ENCODE results near the gene PRPF38B. TPM values are rescaled to one million over a fixed set of nuclear protein-coding genes. Genes with fewer than 3 reads are reported as not detected.

Gene PRPF38B
- total and polyA plus RNA-seq, 10 of the 15 experiments (the other 5 are each of a cell fraction or from before 2014, with no cell fraction given) = 32.9 to 79.2 (median 47.8) TPM

DNA sequence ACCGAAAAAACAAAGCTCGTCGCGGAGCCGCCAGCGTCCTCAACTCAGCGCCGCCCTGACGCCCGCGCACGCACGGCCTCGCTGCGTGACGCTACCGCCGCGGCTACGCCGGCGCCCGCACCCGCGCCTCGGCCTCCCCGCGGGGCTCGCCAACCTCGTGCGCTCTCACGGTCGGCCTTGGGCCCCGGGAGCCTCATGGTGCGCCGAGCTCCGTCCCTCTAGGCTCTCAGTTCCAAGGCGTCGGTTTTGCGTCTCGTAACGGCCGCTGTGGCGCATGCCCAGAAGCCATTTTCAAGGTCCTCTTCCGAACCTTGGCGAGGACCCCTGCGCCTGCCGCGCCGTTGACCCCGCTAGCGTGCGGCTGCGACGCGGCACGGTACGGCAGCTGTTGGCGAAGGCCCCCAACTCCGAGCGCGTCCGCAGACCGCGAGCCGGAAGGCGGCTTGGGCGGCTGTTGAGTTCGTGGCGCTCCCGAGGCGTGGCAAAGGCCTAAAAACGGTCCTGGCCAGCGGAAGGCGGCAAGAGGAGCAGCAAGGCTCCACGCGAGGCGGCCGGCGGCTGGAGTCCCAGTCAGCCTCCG is 31.0 kb upstream of the PRPF38B start, which contains the start of gene HENMT1 (continued):
- no peak for TF ChIP-seq HDAC2 (IDR thresholded peaks at IDR 0.05)
- TF ChIP-seq SREBF2 (IDR thresholded peaks at IDR 0.05; ENCODE audit: low read length) = no peak
- TF ChIP-seq TCF12 (IDR thresholded peaks at IDR 0.05; ENCODE audit: low read depth, low read length) = peak; percentile 60; the same call in 1 of the 2 replicates
- TF ChIP-seq, protein P1, sequence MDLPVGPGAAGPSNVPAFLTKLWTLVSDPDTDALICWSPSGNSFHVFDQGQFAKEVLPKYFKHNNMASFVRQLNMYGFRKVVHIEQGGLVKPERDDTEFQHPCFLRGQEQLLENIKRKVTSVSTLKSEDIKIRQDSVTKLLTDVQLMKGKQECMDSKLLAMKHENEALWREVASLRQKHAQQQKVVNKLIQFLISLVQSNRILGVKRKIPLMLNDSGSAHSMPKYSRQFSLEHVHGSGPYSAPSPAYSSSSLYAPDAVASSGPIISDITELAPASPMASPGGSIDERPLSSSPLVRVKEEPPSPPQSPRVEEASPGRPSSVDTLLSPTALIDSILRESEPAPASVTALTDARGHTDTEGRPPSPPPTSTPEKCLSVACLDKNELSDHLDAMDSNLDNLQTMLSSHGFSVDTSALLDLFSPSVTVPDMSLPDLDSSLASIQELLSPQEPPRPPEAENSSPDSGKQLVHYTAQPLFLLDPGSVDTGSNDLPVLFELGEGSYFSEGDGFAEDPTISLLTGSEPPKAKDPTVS (IDR thresholded peaks at IDR 0.05; ENCODE audit: low read depth, low read length) = no peak
- no peak for TF ChIP-seq CEBPB (IDR thresholded peaks at IDR 0.05; ENCODE audit: borderline replicate concordance in 1 of 2, low read depth in 2 of 2, low read length in 2 of 2)
- peak; percentile 92 for TF ChIP-seq IKZF1 (conservative IDR thresholded peaks at IDR 0.05)
- TF ChIP-seq PAX5 (IDR thresholded peaks at IDR 0.05; ENCODE audit: borderline replicate concordance, low read depth, low read length) = no peak; the same call in 1 of the 2 replicates
- TF ChIP-seq, protein P2, sequence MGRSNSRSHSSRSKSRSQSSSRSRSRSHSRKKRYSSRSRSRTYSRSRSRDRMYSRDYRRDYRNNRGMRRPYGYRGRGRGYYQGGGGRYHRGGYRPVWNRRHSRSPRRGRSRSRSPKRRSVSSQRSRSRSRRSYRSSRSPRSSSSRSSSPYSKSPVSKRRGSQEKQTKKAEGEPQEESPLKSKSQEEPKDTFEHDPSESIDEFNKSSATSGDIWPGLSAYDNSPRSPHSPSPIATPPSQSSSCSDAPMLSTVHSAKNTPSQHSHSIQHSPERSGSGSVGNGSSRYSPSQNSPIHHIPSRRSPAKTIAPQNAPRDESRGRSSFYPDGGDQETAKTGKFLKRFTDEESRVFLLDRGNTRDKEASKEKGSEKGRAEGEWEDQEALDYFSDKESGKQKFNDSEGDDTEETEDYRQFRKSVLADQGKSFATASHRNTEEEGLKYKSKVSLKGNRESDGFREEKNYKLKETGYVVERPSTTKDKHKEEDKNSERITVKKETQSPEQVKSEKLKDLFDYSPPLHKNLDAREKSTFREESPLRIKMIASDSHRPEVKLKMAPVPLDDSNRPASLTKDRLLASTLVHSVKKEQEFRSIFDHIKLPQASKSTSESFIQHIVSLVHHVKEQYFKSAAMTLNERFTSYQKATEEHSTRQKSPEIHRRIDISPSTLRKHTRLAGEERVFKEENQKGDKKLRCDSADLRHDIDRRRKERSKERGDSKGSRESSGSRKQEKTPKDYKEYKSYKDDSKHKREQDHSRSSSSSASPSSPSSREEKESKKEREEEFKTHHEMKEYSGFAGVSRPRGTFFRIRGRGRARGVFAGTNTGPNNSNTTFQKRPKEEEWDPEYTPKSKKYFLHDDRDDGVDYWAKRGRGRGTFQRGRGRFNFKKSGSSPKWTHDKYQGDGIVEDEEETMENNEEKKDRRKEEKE (IDR thresholded peaks at IDR 0.05) = no peak
- TF ChIP-seq TCF7 (IDR thresholded peaks at IDR 0.05; ENCODE audit: borderline replicate concordance) = no peak
- TF ChIP-seq, protein P3, sequence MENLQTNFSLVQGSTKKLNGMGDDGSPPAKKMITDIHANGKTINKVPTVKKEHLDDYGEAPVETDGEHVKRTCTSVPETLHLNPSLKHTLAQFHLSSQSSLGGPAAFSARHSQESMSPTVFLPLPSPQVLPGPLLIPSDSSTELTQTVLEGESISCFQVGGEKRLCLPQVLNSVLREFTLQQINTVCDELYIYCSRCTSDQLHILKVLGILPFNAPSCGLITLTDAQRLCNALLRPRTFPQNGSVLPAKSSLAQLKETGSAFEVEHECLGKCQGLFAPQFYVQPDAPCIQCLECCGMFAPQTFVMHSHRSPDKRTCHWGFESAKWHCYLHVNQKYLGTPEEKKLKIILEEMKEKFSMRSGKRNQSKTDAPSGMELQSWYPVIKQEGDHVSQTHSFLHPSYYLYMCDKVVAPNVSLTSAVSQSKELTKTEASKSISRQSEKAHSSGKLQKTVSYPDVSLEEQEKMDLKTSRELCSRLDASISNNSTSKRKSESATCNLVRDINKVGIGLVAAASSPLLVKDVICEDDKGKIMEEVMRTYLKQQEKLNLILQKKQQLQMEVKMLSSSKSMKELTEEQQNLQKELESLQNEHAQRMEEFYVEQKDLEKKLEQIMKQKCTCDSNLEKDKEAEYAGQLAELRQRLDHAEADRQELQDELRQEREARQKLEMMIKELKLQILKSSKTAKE (IDR thresholded peaks at IDR 0.05; ENCODE audit: low read depth, poor library complexity, severe bottlenecking) = no peak
- TF ChIP-seq SMAD5 (IDR thresholded peaks at IDR 0.05; ENCODE audit: low read depth) = no peak
- no peak for TF ChIP-seq FOXM1 (IDR thresholded peaks at IDR 0.05; ENCODE audit: low read depth, low read length)
- TF ChIP-seq POU2F2 (IDR thresholded peaks at IDR 0.05; ENCODE audit: borderline replicate concordance, low read depth, low read length) = no peak; the same call in 2 of the 3 replicates
- TF ChIP-seq, protein P4, sequence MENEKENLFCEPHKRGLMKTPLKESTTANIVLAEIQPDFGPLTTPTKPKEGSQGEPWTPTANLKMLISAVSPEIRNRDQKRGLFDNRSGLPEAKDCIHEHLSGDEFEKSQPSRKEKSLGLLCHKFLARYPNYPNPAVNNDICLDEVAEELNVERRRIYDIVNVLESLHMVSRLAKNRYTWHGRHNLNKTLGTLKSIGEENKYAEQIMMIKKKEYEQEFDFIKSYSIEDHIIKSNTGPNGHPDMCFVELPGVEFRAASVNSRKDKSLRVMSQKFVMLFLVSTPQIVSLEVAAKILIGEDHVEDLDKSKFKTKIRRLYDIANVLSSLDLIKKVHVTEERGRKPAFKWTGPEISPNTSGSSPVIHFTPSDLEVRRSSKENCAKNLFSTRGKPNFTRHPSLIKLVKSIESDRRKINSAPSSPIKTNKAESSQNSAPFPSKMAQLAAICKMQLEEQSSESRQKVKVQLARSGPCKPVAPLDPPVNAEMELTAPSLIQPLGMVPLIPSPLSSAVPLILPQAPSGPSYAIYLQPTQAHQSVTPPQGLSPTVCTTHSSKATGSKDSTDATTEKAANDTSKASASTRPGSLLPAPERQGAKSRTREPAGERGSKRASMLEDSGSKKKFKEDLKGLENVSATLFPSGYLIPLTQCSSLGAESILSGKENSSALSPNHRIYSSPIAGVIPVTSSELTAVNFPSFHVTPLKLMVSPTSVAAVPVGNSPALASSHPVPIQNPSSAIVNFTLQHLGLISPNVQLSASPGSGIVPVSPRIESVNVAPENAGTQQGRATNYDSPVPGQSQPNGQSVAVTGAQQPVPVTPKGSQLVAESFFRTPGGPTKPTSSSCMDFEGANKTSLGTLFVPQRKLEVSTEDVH (IDR thresholded peaks at IDR 0.05; ENCODE audit: low read depth, partially characterized antibody) = no peak
- TF ChIP-seq, protein P5, sequence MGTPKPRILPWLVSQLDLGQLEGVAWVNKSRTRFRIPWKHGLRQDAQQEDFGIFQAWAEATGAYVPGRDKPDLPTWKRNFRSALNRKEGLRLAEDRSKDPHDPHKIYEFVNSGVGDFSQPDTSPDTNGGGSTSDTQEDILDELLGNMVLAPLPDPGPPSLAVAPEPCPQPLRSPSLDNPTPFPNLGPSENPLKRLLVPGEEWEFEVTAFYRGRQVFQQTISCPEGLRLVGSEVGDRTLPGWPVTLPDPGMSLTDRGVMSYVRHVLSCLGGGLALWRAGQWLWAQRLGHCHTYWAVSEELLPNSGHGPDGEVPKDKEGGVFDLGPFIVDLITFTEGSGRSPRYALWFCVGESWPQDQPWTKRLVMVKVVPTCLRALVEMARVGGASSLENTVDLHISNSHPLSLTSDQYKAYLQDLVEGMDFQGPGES (IDR thresholded peaks at IDR 0.05) = no peak
- no peak for TF ChIP-seq SPI1 (IDR thresholded peaks at IDR 0.05; ENCODE audit: borderline replicate concordance, insufficient read depth, low read depth, low read length)
